HepG2 (cell line): ENCODE data around the gene TMEM63B. TPM values are rescaled to one million over a fixed set of nuclear protein-coding genes. Genes with fewer than 3 reads are reported as not detected.

ENCODE experiments used
- ATF2 ChIP-seq: sonication (generic); formaldehyde crosslinking; IDR thresholded peaks from 2 replicates; pipeline ENCODE4 v1.4.0; 2020; ENCODE audit warnings: missing genetic modification reagents
- EP300 ChIP-seq, 3 experiments: sonication (generic) in 1 of 3; formaldehyde crosslinking in 1 of 3; IDR thresholded peaks; 2 replicates each; pipeline versions ENCODE4 v1.5.1 to v1.6.1; 2011 to 2020; ENCODE audit warnings: low read depth in 2 of 3, low read length in 2 of 3, borderline replicate concordance in 1 of 3, improper control_type of control experiment in 1 of 3, mild to moderate bottlenecking in 1 of 3, missing genetic modification reagents in 1 of 3, moderate library complexity in 1 of 3
- ESRRA ChIP-seq: sonication (generic); formaldehyde crosslinking; IDR thresholded peaks from 2 replicates; pipeline ENCODE4 v1.5.1; 2020; ENCODE audit warnings: mild to moderate bottlenecking, low read depth, missing genetic modification reagents
- FOXA3 ChIP-seq: IDR thresholded peaks from 2 replicates; pipeline ENCODE4 v1.6.1; 2016; ENCODE audit warnings: missing genetic modification reagents, missing compliant biosample characterization
- KDM1A ChIP-seq: IDR thresholded peaks from 2 replicates; pipeline ENCODE4 v1.6.1; 2016; ENCODE audit warnings: missing compliant biosample characterization
- KDM5B ChIP-seq: sonication (generic); formaldehyde crosslinking; IDR thresholded peaks from 2 replicates; pipeline ENCODE4 v1.4.0; 2020; ENCODE audit warnings: missing genetic modification reagents, mild to moderate bottlenecking, borderline replicate concordance
- KLF11 ChIP-seq: IDR thresholded peaks from 2 replicates; pipeline ENCODE4 v1.6.1; 2016; ENCODE audit warnings: missing compliant biosample characterization
- KLF15 ChIP-seq: sonication (generic); formaldehyde crosslinking; IDR thresholded peaks from 2 replicates; pipeline ENCODE4 v1.8.1; 2023; ENCODE audit warnings: borderline replicate concordance, mild to moderate bottlenecking, inconsistent platforms, missing genetic modification reagents, mixed read lengths
- NFIB ChIP-seq: sonication (generic); formaldehyde crosslinking; IDR thresholded peaks from 2 replicates; pipeline ENCODE4 v1.9.0; 2021; ENCODE audit warnings: missing genetic modification reagents, mild to moderate bottlenecking, borderline replicate concordance
- RERE ChIP-seq: IDR thresholded peaks from 2 replicates; pipeline ENCODE4 v1.6.1; 2016; ENCODE audit warnings: low read depth, missing genetic modification reagents, missing compliant biosample characterization
- RNF219 ChIP-seq: sonication (generic); formaldehyde crosslinking; IDR thresholded peaks from 2 replicates; pipeline ENCODE4 v1.5.0; 2020; ENCODE audit warnings: mild to moderate bottlenecking, missing genetic modification reagents
- SRSF9 ChIP-seq: fragments of 200-400 bp; formaldehyde crosslinking; IDR thresholded peaks from 2 replicates; pipeline ENCODE4 v1.6.1; 2018; ENCODE audit warnings: borderline replicate concordance, mild to moderate bottlenecking, low read depth, low read length; ENCODE audit not compliant: insufficient read depth, poor library complexity, severe bottlenecking
- WIZ ChIP-seq: sonication (generic); formaldehyde crosslinking; IDR thresholded peaks from 2 replicates; pipeline ENCODE4 v1.5.1; 2020; ENCODE audit warnings: mild to moderate bottlenecking, missing genetic modification reagents
- ZKSCAN8 ChIP-seq: IDR thresholded peaks from 2 replicates; pipeline ENCODE4 v1.6.1; 2016; ENCODE audit warnings: borderline replicate concordance, missing genetic modification reagents, missing compliant biosample characterization
- ZNF430 ChIP-seq: sonication (generic); formaldehyde crosslinking; IDR thresholded peaks from 2 replicates; pipeline ENCODE4 v1.9.0; 2021; ENCODE audit warnings: mild to moderate bottlenecking, missing genetic modification reagents
- ZNF776 ChIP-seq: sonication (generic); formaldehyde crosslinking; IDR thresholded peaks from 2 replicates; pipeline ENCODE4 v1.4.0; 2020; ENCODE audit warnings: mild to moderate bottlenecking, missing genetic modification reagents
- polyA plus RNA-seq, 8 experiments: library from polyadenylated mRNA; depleted of rRNA in 3 of 8; stranded (reverse) in 7 of 8; unstranded in 1 of 8; fragments of >200 nt; fragmentation: Illumina TruSeq in 4 of 8; extraction: Trizol in 4 of 8; gene quantifications; 2 replicates each; pipeline versions ENCODE4 v1.2.1 to v1.2.3, GENCODE V29; 2011 to 2016; ENCODE audit warnings: low read depth in 4 of 8, missing spikeins in 1 of 8, mixed read lengths in 1 of 8; ENCODE audit not compliant: insufficient read depth in 1 of 8
- total RNA-seq, 5 experiments: library from RNA; depleted of rRNA; stranded (reverse); fragments of >200 nt; fragmentation: Illumina TruSeq; extraction: Trizol; gene quantifications; 2 replicates each; pipeline ENCODE4 v1.2.3, GENCODE V29; 2016; ENCODE audit warnings: low read depth in 1 of 5

The TMEM63B gene
- total and polyA plus RNA-seq, 2 of the 13 experiments (the other 11 are each of a cell fraction or from before 2014, with no cell fraction given): 27.4 to 75.8 TPM

GRCh38 chr6:44128020-44128917 is 915 bp downstream of the TMEM63B start (continued):
- TF ChIP-seq KDM5B (CRISPR knock-in tag) (peak; percentile 81), RERE (CRISPR knock-in tag) (no peak), KDM1A (CRISPR knock-in tag) (no peak), WIZ (CRISPR knock-in tag) (no peak), RNF219 (CRISPR knock-in tag) (no peak; the same call in 1 of the 2 replicates), ZKSCAN8 (CRISPR knock-in tag) (no peak), EP300 (IDR thresholded peaks at IDR 0.05; ENCODE audit: low read depth in 2 of 2, low read length in 2 of 2) (no peak), EP300 (CRISPR knock-in tag; IDR thresholded peaks at IDR 0.05; ENCODE audit: borderline replicate concordance) (no peak), ZNF430 (CRISPR knock-in tag) (peak; percentile 94), FOXA3 (CRISPR knock-in tag) (no peak), KLF15 (0 out of 2 replicates have a peak, but pooled peaks have one; percentile 54), ATF2 (CRISPR knock-in tag) (no peak), SRSF9 (no peak), ZNF776 (CRISPR knock-in tag) (peak; percentile 63), KLF11 (CRISPR knock-in tag) (no peak), ESRRA (no peak), NFIB (0 out of 2 replicates have a peak, but pooled peaks have one; percentile 75)
